IMR-90 (cell line): ENCODE data around the gene GNPTG. TPM values are rescaled to one million over a fixed set of nuclear protein-coding genes. Genes with fewer than 3 reads are reported as not detected.

Experiments
- ATAC-seq: fragments of 200-7000 bp; cut with Tn5 transposase; 2 replicates; pipeline ENCODE4 v1.9.1; 2020; ENCODE audit warnings: low read depth, mild to moderate bottlenecking, moderate library complexity
- BruUV-seq: library from RNA; stranded (reverse); fragments of 400-500 nt; replicated peaks from 2 replicates; lab custom pipeline; 2021; lab: Mats Ljungman, UMichigan
- CTCF ChIA-PET: fragments of 300-600 bp; formaldehyde crosslinking; extraction: SDS; loops from one replicate; lab custom pipeline; 2021; ENCODE audit warnings: antibody characterized with exemption; lab: Yijun Ruan, JAX
- POLR2A ChIA-PET: fragments of 300-600 bp; sonication (Branson Sonifier 250); formaldehyde crosslinking; loops from one replicate; lab custom pipeline; 2022; ENCODE audit warnings: antibody characterized with exemption; ENCODE audit not compliant: unreplicated experiment; lab: Charles Lee
- DNase-seq: peaks from one replicate; pipeline ENCODE4 v3.0.0; 2013
- H2AFZ ChIP-seq: replicated peaks from 2 replicates; pipeline ENCODE3; 2013; ENCODE audit warnings: low read length, mild to moderate bottlenecking; ENCODE audit not compliant: poor library complexity
- H2AK5ac ChIP-seq: 2 replicates; pipeline ENCODE4 v1.6.1; 2013; ENCODE audit warnings: low read depth, low read length, inconsistent platforms
- H2AK9ac ChIP-seq: replicated peaks from 2 replicates; pipeline ENCODE3; 2013; ENCODE audit warnings: mild to moderate bottlenecking, low read depth, low read length, moderate library complexity; ENCODE audit not compliant: poor library complexity
- H2BK120ac ChIP-seq: 2 replicates; pipeline ENCODE4 v1.6.1; 2013; ENCODE audit warnings: low read depth, low read length, inconsistent platforms
- H2BK15ac ChIP-seq: 3 replicates; pipeline ENCODE4 v1.6.1; 2013; ENCODE audit warnings: low read depth, low read length, inconsistent platforms
- H2BK20ac ChIP-seq: 2 replicates; pipeline ENCODE4 v1.6.1; 2013; ENCODE audit warnings: low read depth, mild to moderate bottlenecking, inconsistent platforms, low read length, moderate library complexity
- H2BK5ac ChIP-seq: 2 replicates; pipeline ENCODE4 v1.6.1; 2013; ENCODE audit warnings: mild to moderate bottlenecking, low read depth, low read length, inconsistent platforms; ENCODE audit not compliant: poor library complexity, severe bottlenecking
- H3K14ac ChIP-seq: replicated peaks from 2 replicates; pipeline ENCODE4 v1.6.1; 2013; ENCODE audit warnings: low read depth, low read length, inconsistent platforms
- H3K18ac ChIP-seq: 2 replicates; pipeline ENCODE4 v1.6.1; 2013; ENCODE audit warnings: low read depth, low read length, control low read depth
- H3K23ac ChIP-seq: 2 replicates; pipeline ENCODE4 v1.6.1; 2013; ENCODE audit warnings: low read depth, low read length, inconsistent platforms
- H3K27ac ChIP-seq: 2 replicates; pipeline ENCODE4 v1.5.1; 2013; ENCODE audit warnings: mild to moderate bottlenecking, control low read depth, low read length; ENCODE audit not compliant: insufficient read depth
- H3K27me3 ChIP-seq: 2 replicates; pipeline ENCODE4 v1.6.1; 2013; ENCODE audit warnings: low read length; ENCODE audit not compliant: control insufficient read depth, insufficient read depth
- H3K36me3 ChIP-seq: 2 replicates; pipeline ENCODE4 v1.6.1; 2013; ENCODE audit warnings: low read length, mixed read lengths; ENCODE audit not compliant: control insufficient read depth, insufficient read depth
- H3K4ac ChIP-seq: 2 replicates; pipeline ENCODE4 v1.6.1; 2013; ENCODE audit warnings: low read depth, low read length, inconsistent platforms
- H3K4me1 ChIP-seq: 2 replicates; pipeline ENCODE4 v1.6.1; 2013; ENCODE audit warnings: low read length, mixed read lengths; ENCODE audit not compliant: control insufficient read depth, insufficient read depth
- H3K4me2 ChIP-seq: 2 replicates; pipeline ENCODE4 v1.6.1; 2013; ENCODE audit warnings: low read depth, mild to moderate bottlenecking, control low read depth, low read length, moderate library complexity
- H3K4me3 ChIP-seq: 2 replicates; pipeline ENCODE4 v1.5.1; 2013; ENCODE audit warnings: low read depth, mild to moderate bottlenecking, control low read depth, low read length, moderate library complexity; ENCODE audit not compliant: insufficient read depth
- H3K56ac ChIP-seq: 2 replicates; pipeline ENCODE4 v1.6.1; 2013; ENCODE audit warnings: low read length, inconsistent platforms; ENCODE audit not compliant: insufficient read depth; ENCODE audit errors: extremely low read depth
- H3K79me1 ChIP-seq, 2 experiments: 2 replicates each; pipeline ENCODE4 v1.6.1; 2013; ENCODE audit warnings: low read length in 2 of 2, inconsistent platforms in 1 of 2, low read depth in 1 of 2
- H3K9ac ChIP-seq: 2 replicates; pipeline ENCODE4 v1.6.1; 2013; ENCODE audit warnings: low read depth, low read length, control low read depth
- H3K9me1 ChIP-seq: 2 replicates; pipeline ENCODE4 v1.6.1; 2013; ENCODE audit warnings: low read length, inconsistent platforms; ENCODE audit not compliant: insufficient read depth
- H3K9me3 ChIP-seq: 2 replicates; pipeline ENCODE4 v1.6.1; 2013; ENCODE audit warnings: low read length; ENCODE audit not compliant: control insufficient read depth, insufficient read depth
- H4K20me1 ChIP-seq: 2 replicates; pipeline ENCODE4 v1.6.1; 2013; ENCODE audit warnings: low read length, inconsistent platforms; ENCODE audit not compliant: insufficient read depth
- H4K5ac ChIP-seq: 2 replicates; pipeline ENCODE4 v1.6.1; 2013; ENCODE audit warnings: mild to moderate bottlenecking, low read depth, low read length, control low read depth
- H4K8ac ChIP-seq, 2 experiments: 2 replicates each; pipeline ENCODE4 v1.6.1; 2013; ENCODE audit warnings: low read depth in 2 of 2, low read length in 2 of 2, control low read depth in 1 of 2, inconsistent platforms in 1 of 2
- H4K91ac ChIP-seq: 2 replicates; pipeline ENCODE4 v1.6.1; 2013; ENCODE audit warnings: low read depth, low read length, inconsistent platforms; ENCODE audit not compliant: insufficient read depth
- BHLHE40 ChIP-seq: fragments of 150-350 bp; IDR thresholded peaks from 2 replicates; pipeline ENCODE4 v1.6.1; 2016; ENCODE audit warnings: mild to moderate bottlenecking, low read depth, low read length
- CEBPB ChIP-seq: IDR thresholded peaks from 2 replicates; pipeline ENCODE4 v1.6.1; 2012; ENCODE audit warnings: low read depth, low read length, improper control_type of control experiment
- MAZ ChIP-seq: IDR thresholded peaks from 2 replicates; pipeline ENCODE4 v1.6.1; 2012; ENCODE audit warnings: low read depth, mild to moderate bottlenecking, low read length, improper control_type of control experiment, moderate library complexity, borderline replicate concordance
- RCOR1 ChIP-seq: IDR thresholded peaks from 2 replicates; pipeline ENCODE4 v1.6.1; 2012; ENCODE audit warnings: mild to moderate bottlenecking, low read length, improper control_type of control experiment; ENCODE audit not compliant: insufficient replicate concordance
- RFX5 ChIP-seq: IDR thresholded peaks from 2 replicates; pipeline ENCODE4 v1.8.0; 2012; ENCODE audit warnings: low read depth, mild to moderate bottlenecking, low read length, moderate library complexity
- SMC3 ChIP-seq: fragments of 150-350 bp; IDR thresholded peaks from 2 replicates; pipeline ENCODE4 v1.6.1; 2016; ENCODE audit warnings: low read depth, mild to moderate bottlenecking, antibody characterized with exemption, low read length, moderate library complexity
- WGBS, 2 experiments: methylation state at CpG; one replicate each; pipeline versions ENCODE4 v1.1.5 to v1.1.7; 2013; ENCODE audit warnings: missing lambda C conversion rate in 2 of 2; ENCODE audit not compliant: insufficient read length in 1 of 2; ENCODE audit errors: extremely low coverage in 2 of 2; 5-methylcytosine and 5-hydroxymethylcytosine counted together
- dilution Hi-C: fragments of 300-500 bp; cut with HindIII; formaldehyde crosslinking; loops from one replicate; pipeline ENCODE4 v1.14.3; 2018; ENCODE audit warnings: low sequenced_read_pairs; ENCODE audit not compliant: unreplicated experiment
- in situ Hi-C: fragments of 300-500 bp; cut with MboI; formaldehyde crosslinking; loops from 3 replicates; pipeline ENCODE4 v1.14.3; 2019; ENCODE audit warnings: low sequenced_read_pairs, inconsistent platforms, mixed read lengths
- intact Hi-C: fragments of 100-400 bp; cut with micrococcal nuclease; formaldehyde crosslinking; loops from 2 replicates; pipeline ENCODE4 v1.10.0; 2022
- polyA plus RNA-seq, 3 experiments: library from polyadenylated mRNA; depleted of rRNA; stranded (reverse); fragments of >200 nt; gene quantifications; 2 replicates each; pipeline ENCODE4 v1.2.3, GENCODE V29; 2012; ENCODE audit warnings: low replicate concordance in 1 of 3
- total RNA-seq: library from RNA; depleted of rRNA; stranded (reverse); fragments of >200 nt; gene quantifications from 2 replicates; pipeline ENCODE4 v1.2.3, GENCODE V29; 2012
- TF ChIP-seq, protein P1 (sequence below): fragments of 150-350 bp; IDR thresholded peaks from 2 replicates; pipeline ENCODE4 v1.6.1; 2016; ENCODE audit warnings: low read depth, mild to moderate bottlenecking, low read length, moderate library complexity, borderline replicate concordance
- TF ChIP-seq, protein P2 (sequence below): conservative IDR thresholded peaks from 2 replicates; pipeline ENCODE4 v1.5.1; 2012; ENCODE audit warnings: mild to moderate bottlenecking, low read depth, low read length, improper control_type of control experiment

The GNPTG gene
- total and polyA plus RNA-seq, 2 of the 4 experiments (the other 2 are of a cell fraction), result 14.9 to 70.8 TPM

DNA sequence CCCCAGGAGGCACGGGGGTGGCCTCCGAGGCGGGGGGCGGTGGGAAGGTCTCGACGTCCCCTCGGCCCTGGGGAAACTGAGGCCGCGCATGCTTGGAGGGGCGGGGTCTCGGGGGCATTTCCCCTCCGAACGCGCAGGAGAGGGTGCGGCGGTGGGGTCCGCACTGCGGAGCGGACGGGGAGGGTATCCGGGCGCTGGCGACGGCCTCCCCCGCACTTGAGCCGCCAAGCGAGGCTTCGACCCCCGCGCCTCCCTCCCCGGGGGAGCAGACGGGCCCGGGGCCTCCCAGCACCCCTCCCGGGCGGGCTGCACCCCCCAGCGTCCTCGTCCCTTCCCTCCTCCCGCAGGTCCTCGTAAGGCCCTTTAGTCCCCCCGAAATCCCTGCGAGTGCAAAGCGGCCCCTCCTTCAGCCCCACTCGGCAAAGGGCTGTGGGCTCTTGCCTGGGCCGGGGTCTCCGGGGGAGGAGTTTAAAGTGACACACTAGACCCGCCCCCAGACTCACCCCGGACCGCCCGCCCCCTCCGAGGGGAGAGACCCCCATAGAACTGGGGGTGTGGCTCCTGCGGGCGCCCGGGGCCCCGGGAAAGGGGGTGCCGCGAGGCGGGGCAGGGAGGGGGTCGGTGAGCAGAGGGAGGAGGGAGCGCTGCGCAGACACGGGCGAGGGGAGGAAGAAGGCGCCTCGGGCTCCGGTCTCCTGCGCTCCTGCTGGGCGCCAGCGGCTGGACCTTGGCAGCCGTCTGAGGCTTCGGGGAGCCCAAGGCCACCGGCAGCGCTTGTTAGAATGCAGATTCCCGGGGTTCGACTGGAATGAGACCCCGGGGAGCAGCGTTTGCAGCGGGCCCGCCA is 17.7 kb upstream of the GNPTG start:
- 1% methylated on average over 35 of the region's 78 CpGs; no CpG with 5 or more reads in 1 of the 2 experiments for WGBS, 2 experiments
- no peaks in the 10 kb centered on the region for H3K36me3 ChIP-seq
- no peak overlapping the region for H4K8ac ChIP-seq
- ChIA-PET CTCF (no interaction called here), POLR2A (no interaction called here)
- no peak for TF ChIP-seq SMC3
- no peak for TF ChIP-seq BHLHE40
- TF ChIP-seq, protein P1, sequence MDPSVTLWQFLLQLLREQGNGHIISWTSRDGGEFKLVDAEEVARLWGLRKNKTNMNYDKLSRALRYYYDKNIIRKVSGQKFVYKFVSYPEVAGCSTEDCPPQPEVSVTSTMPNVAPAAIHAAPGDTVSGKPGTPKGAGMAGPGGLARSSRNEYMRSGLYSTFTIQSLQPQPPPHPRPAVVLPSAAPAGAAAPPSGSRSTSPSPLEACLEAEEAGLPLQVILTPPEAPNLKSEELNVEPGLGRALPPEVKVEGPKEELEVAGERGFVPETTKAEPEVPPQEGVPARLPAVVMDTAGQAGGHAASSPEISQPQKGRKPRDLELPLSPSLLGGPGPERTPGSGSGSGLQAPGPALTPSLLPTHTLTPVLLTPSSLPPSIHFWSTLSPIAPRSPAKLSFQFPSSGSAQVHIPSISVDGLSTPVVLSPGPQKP, result no peak
- TF ChIP-seq RCOR1, result no peak
- TF ChIP-seq CEBPB, result no peak
- TF ChIP-seq, protein P2, sequence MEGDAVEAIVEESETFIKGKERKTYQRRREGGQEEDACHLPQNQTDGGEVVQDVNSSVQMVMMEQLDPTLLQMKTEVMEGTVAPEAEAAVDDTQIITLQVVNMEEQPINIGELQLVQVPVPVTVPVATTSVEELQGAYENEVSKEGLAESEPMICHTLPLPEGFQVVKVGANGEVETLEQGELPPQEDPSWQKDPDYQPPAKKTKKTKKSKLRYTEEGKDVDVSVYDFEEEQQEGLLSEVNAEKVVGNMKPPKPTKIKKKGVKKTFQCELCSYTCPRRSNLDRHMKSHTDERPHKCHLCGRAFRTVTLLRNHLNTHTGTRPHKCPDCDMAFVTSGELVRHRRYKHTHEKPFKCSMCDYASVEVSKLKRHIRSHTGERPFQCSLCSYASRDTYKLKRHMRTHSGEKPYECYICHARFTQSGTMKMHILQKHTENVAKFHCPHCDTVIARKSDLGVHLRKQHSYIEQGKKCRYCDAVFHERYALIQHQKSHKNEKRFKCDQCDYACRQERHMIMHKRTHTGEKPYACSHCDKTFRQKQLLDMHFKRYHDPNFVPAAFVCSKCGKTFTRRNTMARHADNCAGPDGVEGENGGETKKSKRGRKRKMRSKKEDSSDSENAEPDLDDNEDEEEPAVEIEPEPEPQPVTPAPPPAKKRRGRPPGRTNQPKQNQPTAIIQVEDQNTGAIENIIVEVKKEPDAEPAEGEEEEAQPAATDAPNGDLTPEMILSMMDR, result no peak
- TF ChIP-seq RFX5, result no peak
- TF ChIP-seq MAZ, result no peak
- no peak overlapping the region for H2AK5ac ChIP-seq
- H2AFZ ChIP-seq, result peak overlapping the region; percentile 87
- no peak overlapping the region for H2BK5ac ChIP-seq
- H3K56ac ChIP-seq, result no peak overlapping the region
- no TSS peak for BruUV-seq
- no peak overlapping the region for H3K14ac ChIP-seq
- no peak overlapping the region for H4K5ac ChIP-seq
- no peak overlapping the region for H3K4ac ChIP-seq
- peak overlapping the region; percentile 33 for H3K4me3 ChIP-seq
- H3K27ac ChIP-seq, result no peak overlapping the region
- H4K20me1 ChIP-seq, result no peaks in the 10 kb centered on the region; the same call in 1 of the 2 replicates
- H3K27me3 ChIP-seq, result peaks cover 55% of the 10 kb centered on the region
- no peak overlapping the region for H2BK120ac ChIP-seq
- no peaks in the 10 kb centered on the region for H3K9me1 ChIP-seq
- no peak overlapping the region for H3K4me2 ChIP-seq
- H4K91ac ChIP-seq, result no peak overlapping the region
- no peak for ATAC-seq
- H3K23ac ChIP-seq, result no peak overlapping the region
- H2BK20ac ChIP-seq, result no peak overlapping the region
- peak overlapping the region; percentile 28 for H2AK9ac ChIP-seq
- no peak overlapping the region for H2BK15ac ChIP-seq
- H3K4me1 ChIP-seq, result peaks cover 7% of the 10 kb centered on the region
- H3K18ac ChIP-seq, result no peak overlapping the region
- dilution Hi-C loops, result no loop called here
- in situ Hi-C loops, result no loop called here
- intact Hi-C loops, result no loop called here
- DNase-seq, result no peak
- no peak overlapping the region for H3K9ac ChIP-seq
- H3K9me3 ChIP-seq, result peaks cover 3% of the 10 kb centered on the region; the same call in 1 of the 2 replicates
- no peaks in the 10 kb centered on the region for H3K79me1 ChIP-seq
